Endothelial cell of umbilical vein (primary cell): Measurements from ENCODE around the gene EFCAB8. TPM values are rescaled to one million over a fixed set of nuclear protein-coding genes. Genes with fewer than 3 reads are reported as not detected.

Source experiments
- BruUV-seq: library from RNA; stranded (reverse); fragments of 400-500 nt; replicated peaks from 2 replicates; lab custom pipeline; 2021; lab: Mats Ljungman, UMichigan
- CTCF ChIA-PET: fragments of 300-600, 350-600 bp; sonication (Branson Sonifier 250); formaldehyde crosslinking; loops from one replicate; lab custom pipeline; 2021; ENCODE audit warnings: antibody characterized with exemption, inconsistent platforms; lab: Charles Lee
- POLR2A ChIA-PET: fragments of 300-600, 350-600 bp; sonication (Branson Sonifier 250); formaldehyde crosslinking; loops from one replicate; lab custom pipeline; 2021; ENCODE audit warnings: antibody characterized with exemption, inconsistent platforms; lab: Charles Lee
- DNase-seq: peaks from one replicate; pipeline ENCODE4 v3.0.0-alpha.2; 2011; ENCODE audit warnings: low read depth, low spot score
- FAIRE-seq: peaks from 2 replicates; lab custom pipeline; 2011; peaks lifted over from hg19 to GRCh38; lab: Jason Lieb, UNC
- H2AFZ ChIP-seq: 2 replicates; pipeline ENCODE4 v1.6.0; 2012; ENCODE audit warnings: low read depth, low read length, control low read depth, inconsistent platforms
- H3K27ac ChIP-seq: 2 replicates; pipeline ENCODE4 v1.5.1; 2011; ENCODE audit warnings: low read depth, mild to moderate bottlenecking, control low read depth, low read length, moderate library complexity; ENCODE audit not compliant: insufficient read depth
- H3K27me3 ChIP-seq, 2 experiments: 2 replicates each; pipeline versions ENCODE4 v1.6.0 to v1.6.1; 2011; ENCODE audit warnings: low read length in 2 of 2, mixed read lengths in 1 of 2; ENCODE audit not compliant: control insufficient read depth in 2 of 2, insufficient read depth in 2 of 2
- H3K36me3 ChIP-seq, 2 experiments: 2 replicates in 1 of 2; 3 replicates in 1 of 2; pipeline ENCODE4 v1.5.1; 2011; ENCODE audit warnings: low read length in 2 of 2, mild to moderate bottlenecking in 1 of 2, moderate library complexity in 1 of 2; ENCODE audit not compliant: control insufficient read depth in 2 of 2, insufficient read depth in 2 of 2; ENCODE audit errors: extremely low read depth in 1 of 2
- H3K4me1 ChIP-seq: 3 replicates; pipeline ENCODE4 v1.5.1; 2011; ENCODE audit warnings: mild to moderate bottlenecking, low read length; ENCODE audit not compliant: control insufficient read depth, insufficient read depth; ENCODE audit errors: extremely low read depth
- H3K4me2 ChIP-seq: 2 replicates; pipeline ENCODE4 v1.6.1; 2011; ENCODE audit warnings: low read length, control low read depth, mixed read lengths; ENCODE audit not compliant: insufficient read depth
- H3K4me3 ChIP-seq, 3 experiments: fragments of 200-600 bp in 1 of 3; sonication (generic), shearing (Covaris generic) in 1 of 3; replicated peaks in 1 of 3; 2 replicates each; pipeline ENCODE4 v1.5.1; 2011 to 2016; ENCODE audit warnings: control low read depth in 3 of 3, low read length in 3 of 3, mild to moderate bottlenecking in 2 of 3, inconsistent platforms in 1 of 3, low read depth in 1 of 3, moderate library complexity in 1 of 3; ENCODE audit not compliant: insufficient read depth in 1 of 3
- H3K79me2 ChIP-seq: 2 replicates; pipeline ENCODE4 v1.6.0; 2012; ENCODE audit warnings: low read length, inconsistent platforms; ENCODE audit not compliant: control insufficient read depth, insufficient read depth
- H3K9ac ChIP-seq: replicated peaks from 2 replicates; pipeline ENCODE3; 2011; ENCODE audit warnings: low read length, control low read depth; ENCODE audit not compliant: insufficient read depth; ENCODE audit errors: extremely low read depth
- H3K9me1 ChIP-seq: replicated peaks from 3 replicates; pipeline ENCODE4 v1.6.0; 2011; ENCODE audit warnings: mild to moderate bottlenecking, low read length; ENCODE audit not compliant: control insufficient read depth, insufficient read depth; ENCODE audit errors: extremely low read depth
- H3K9me3 ChIP-seq: replicated peaks from 2 replicates; pipeline ENCODE4 v1.5.1; 2012; ENCODE audit warnings: low read length, inconsistent platforms; ENCODE audit not compliant: control insufficient read depth, insufficient read depth
- H4K20me1 ChIP-seq: replicated peaks from 2 replicates; pipeline ENCODE3; 2011; ENCODE audit warnings: mild to moderate bottlenecking, low read length; ENCODE audit not compliant: control insufficient read depth, insufficient read depth; ENCODE audit errors: extremely low read depth
- CTCF ChIP-seq, 2 donors: IDR thresholded peaks; 1 replicate in 1 of 2; 2 replicates in 1 of 2; pipeline ENCODE4 v1.5.1; 2011; ENCODE audit warnings: low read length in 2 of 2, mild to moderate bottlenecking in 2 of 2, moderate library complexity in 2 of 2, control low read depth in 1 of 2, inconsistent platforms in 1 of 2, low read depth in 1 of 2; ENCODE audit not compliant: insufficient read depth in 1 of 2; ENCODE audit errors: extremely low read depth in 1 of 2
- EZH2 ChIP-seq: IDR thresholded peaks from 2 replicates; pipeline ENCODE4 v1.6.1; 2012; ENCODE audit warnings: borderline replicate concordance, low read depth, mild to moderate bottlenecking, moderate library complexity, low read length, inconsistent platforms; ENCODE audit not compliant: severe bottlenecking
- FOS ChIP-seq: IDR thresholded peaks from 2 replicates; pipeline ENCODE4 v1.6.1; 2011; ENCODE audit warnings: mild to moderate bottlenecking, low read length, moderate library complexity, borderline replicate concordance; ENCODE audit not compliant: insufficient read depth
- GATA2 ChIP-seq: IDR thresholded peaks from 2 replicates; pipeline ENCODE4 v1.7.0; 2011; ENCODE audit warnings: low read depth, mild to moderate bottlenecking, moderate library complexity, mixed read lengths, low read length; ENCODE audit not compliant: insufficient read length, insufficient read depth
- JUN ChIP-seq: IDR thresholded peaks from 2 replicates; pipeline ENCODE4 v1.6.1; 2011; ENCODE audit warnings: borderline replicate concordance, low read depth; ENCODE audit not compliant: insufficient read length, insufficient read depth
- MYC ChIP-seq: IDR thresholded peaks from one replicate; pipeline ENCODE4 v1.6.1; 2011; ENCODE audit warnings: mild to moderate bottlenecking, low read depth, low read length
- POLR2A ChIP-seq: IDR thresholded peaks from 2 replicates; pipeline ENCODE4 v1.6.1; 2012; ENCODE audit warnings: low read depth, mild to moderate bottlenecking, control low read depth, low read length
- POLR2AphosphoS5 ChIP-seq: IDR thresholded peaks from 2 replicates; pipeline ENCODE4 v1.6.1; 2012; ENCODE audit warnings: low read depth, mild to moderate bottlenecking, control low read depth, low read length, moderate library complexity; ENCODE audit not compliant: insufficient read depth
- dilution Hi-C: fragments of 300-500 bp; cut with MboI; formaldehyde crosslinking; loops from one replicate; pipeline ENCODE4 v1.15.0; 2019; ENCODE audit warnings: low sequenced_read_pairs; ENCODE audit not compliant: extremely low pct_ligation_motif_present
- intact Hi-C: fragments of 100-400 bp; cut with micrococcal nuclease; formaldehyde crosslinking; loops from one replicate; pipeline ENCODE4 v1.10.0; 2022
- polyA plus RNA-seq, 4 experiments: library from polyadenylated mRNA; depleted of rRNA in 3 of 4; stranded (reverse) in 3 of 4; unstranded in 1 of 4; fragments of >200 nt; gene quantifications; 2 replicates each; pipeline versions ENCODE4 v1.2.1 to v1.2.3, GENCODE V29; 2011 to 2012; ENCODE audit warnings: missing spikeins in 1 of 4
- total RNA-seq: library from RNA; stranded (reverse); gene quantifications from 2 replicates; pipeline ENCODE4 v1.2.3, GENCODE V29; 2021
- TF ChIP-seq, protein P1 (sequence below): IDR thresholded peaks from 2 replicates; pipeline ENCODE4 v1.6.1; 2011; ENCODE audit not compliant: insufficient read depth, insufficient read length

EFCAB8 gene
- total and polyA plus RNA-seq, 2 donors (not counting 3 experiments of a cell fraction or from before 2014, with no cell fraction given): 0.01 to 0.31 TPM

DNA sequence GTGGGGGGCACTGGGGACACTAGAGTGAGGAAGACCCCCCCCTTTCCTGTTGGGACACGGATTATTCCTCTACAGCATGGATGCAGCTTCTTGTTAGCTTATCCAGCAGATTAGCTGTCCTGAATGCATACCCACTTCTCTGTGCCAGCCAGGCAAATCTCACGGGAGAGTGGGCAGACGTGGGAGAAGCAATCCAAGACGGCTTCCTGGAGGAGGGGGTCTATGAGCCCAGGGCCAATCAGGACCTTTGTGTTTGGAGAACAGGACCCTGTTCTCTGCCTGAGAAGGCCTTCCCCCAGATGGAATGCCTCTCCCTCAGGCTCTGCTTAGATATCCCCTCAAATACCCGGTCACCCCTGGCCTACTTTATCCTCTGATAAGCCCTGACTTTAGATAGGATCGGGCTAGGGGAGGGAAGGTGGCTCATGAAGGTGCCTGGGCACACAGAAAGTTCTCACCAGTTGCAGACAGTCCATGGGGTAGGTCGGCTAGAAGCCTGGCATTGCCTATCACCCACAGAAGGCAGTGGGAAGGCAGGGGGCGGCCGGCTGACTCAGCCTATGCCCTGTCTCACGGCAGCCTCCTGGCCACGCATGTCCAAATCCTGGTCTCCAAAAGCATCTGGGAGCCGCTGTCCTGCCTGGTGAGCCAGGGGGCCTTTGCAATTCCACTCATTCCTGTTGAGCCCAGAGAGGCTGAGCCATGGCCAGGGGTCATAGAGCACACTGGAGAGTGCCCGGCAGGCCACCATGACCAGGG is 110.8 kb downstream of the EFCAB8 start:
- Histone ChIP-seq H3K27me3 (peaks cover 0 to 2% of the 10 kb centered on the region in 2 experiments), H3K9me3 (no peaks in the 10 kb centered on the region), H2AFZ (no peak overlapping the region), H3K36me3 (no peaks in the 10 kb centered on the region), H3K79me2 (no peaks in the 10 kb centered on the region), H3K27ac (no peak overlapping the region), H3K4me3 (no peak overlapping the region), H3K9me1 (no peaks in the 10 kb centered on the region), H3K4me2 (no peak overlapping the region), H3K9ac (no peak overlapping the region), H4K20me1 (no peaks in the 10 kb centered on the region), H3K4me1 (peaks cover 14% of the 10 kb centered on the region)
- no TSS peak for BruUV-seq
- TF ChIP-seq MYC: no peak
- no peak for TF ChIP-seq POLR2A
- TF ChIP-seq JUN: no peak
- no peak for TF ChIP-seq EZH2
- TF ChIP-seq FOS: no peak
- TF ChIP-seq POLR2AphosphoS5: no peak
- TF ChIP-seq CTCF (IDR thresholded peaks at IDR 0.05; ENCODE audit: extremely low read depth in 1 of 2, insufficient read depth in 1 of 2, low read depth in 1 of 2, low read length in 2 of 2): no peak
- TF ChIP-seq, protein P1, sequence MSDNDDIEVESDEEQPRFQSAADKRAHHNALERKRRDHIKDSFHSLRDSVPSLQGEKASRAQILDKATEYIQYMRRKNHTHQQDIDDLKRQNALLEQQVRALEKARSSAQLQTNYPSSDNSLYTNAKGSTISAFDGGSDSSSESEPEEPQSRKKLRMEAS: no peak
- no peak for TF ChIP-seq GATA2
- no peak for DNase-seq
- no peak for FAIRE-seq
- CTCF ChIA-PET: no interaction called here
- POLR2A ChIA-PET: no interaction called here
- intact Hi-C loops (no loop called here), dilution Hi-C loops (no loop called here)
